Cerebellar nuclear complex (tissue), 1 donor: ENCODE data around the gene RASA3.
"Not testable (repeated sequence)": the region's sequence is repeated elsewhere in the genome, so short reads cannot be mapped to it uniquely, and the experiment has no call there.

Experiments
- DNase-seq, 2 experiments: peaks; one replicate each; lab custom pipeline; 2025; lab: John Stamatoyannopoulos, UW

The RASA3 gene

DNA sequence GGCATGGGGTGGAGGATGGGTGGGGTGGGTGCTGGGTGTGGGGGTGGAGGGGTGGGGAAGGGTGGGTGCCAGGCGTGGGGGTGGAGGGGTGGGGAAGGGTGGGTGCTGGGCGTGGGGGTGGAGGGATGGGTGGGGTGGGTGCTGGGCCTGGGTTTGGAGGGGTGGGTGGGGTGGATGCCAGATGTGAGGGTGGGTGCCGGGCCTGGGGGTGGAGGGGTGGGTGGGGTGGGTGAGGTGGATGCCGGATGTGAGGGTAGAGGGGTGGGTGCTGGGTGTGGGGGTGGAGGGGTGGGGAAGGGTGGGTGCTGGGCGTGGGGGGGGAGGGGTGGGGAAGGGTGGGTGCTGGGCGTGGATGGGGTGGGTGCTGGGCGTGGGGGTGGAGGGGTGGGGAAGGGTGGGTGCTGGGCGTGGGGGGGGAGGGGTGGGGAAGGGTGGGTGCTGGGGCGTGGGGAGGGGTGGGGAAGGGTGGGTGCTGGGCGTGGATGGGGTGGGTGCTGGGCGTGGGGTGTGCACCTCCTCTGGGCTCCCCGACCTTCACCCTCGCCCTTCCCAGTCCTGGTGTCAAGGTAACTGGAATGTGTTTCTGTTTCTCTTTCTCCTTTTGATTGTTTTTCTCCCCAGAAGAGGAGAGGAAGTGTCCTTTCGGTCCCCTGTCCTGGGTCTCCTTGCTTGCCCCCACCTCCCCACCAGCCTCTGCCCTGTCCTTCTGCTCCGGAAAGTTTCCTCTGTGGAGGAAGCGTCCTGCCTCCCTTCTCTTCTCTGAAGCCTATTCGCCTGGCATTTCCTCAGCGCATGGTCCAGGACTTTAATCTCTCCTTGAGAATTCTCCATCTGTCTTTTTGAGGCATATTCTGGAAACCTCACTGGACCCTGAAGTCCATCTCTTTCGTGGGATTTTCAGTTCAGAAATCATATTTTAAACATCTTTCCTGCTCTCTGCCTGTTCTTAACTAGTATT, 23.8 kb upstream of the RASA3 start:
- no peak for DNase-seq

DNA sequence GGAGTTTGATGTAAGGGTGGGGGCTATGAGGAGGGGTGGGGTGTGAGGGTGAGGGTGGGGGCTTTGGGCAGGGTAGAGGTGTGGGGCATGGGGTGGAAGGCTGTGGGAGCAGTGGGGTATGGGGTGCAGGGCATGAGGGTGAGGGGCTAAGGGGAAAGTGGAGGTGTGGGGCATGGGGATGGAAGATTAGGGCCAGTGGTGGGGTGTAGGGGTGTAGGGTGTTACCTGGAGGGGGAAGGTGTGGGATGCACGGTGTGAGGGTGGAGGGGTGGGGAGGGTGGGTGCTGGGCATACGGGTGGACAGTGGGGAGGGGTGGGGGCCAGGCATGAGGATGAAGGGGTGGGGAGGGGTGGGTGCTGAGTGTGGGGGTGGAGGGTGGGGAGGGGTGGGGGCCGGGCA, 22.9 kb upstream of the RASA3 start:
- no peak for DNase-seq

DNA sequence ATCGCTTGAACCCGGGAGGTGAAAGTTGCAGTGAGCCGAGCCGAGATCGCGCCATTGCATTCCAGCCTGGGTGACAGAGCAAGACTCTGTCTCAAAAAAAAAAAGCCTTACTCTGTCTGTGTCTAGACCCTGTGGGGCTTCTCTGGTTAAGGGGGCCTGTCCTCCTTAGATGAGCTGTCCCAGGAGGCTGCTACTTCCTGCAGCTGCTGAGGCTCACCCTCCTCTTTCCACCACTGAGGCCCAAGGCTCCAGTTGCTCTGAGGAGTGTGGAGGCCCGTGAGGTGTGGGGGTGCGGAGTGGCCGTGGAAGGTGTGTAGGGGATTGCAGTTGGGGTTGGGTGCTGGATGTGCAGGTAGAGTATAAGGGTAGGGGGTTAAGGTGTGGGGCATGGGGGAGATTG, 22.1 kb upstream of the RASA3 start:
- no peak for DNase-seq

DNA sequence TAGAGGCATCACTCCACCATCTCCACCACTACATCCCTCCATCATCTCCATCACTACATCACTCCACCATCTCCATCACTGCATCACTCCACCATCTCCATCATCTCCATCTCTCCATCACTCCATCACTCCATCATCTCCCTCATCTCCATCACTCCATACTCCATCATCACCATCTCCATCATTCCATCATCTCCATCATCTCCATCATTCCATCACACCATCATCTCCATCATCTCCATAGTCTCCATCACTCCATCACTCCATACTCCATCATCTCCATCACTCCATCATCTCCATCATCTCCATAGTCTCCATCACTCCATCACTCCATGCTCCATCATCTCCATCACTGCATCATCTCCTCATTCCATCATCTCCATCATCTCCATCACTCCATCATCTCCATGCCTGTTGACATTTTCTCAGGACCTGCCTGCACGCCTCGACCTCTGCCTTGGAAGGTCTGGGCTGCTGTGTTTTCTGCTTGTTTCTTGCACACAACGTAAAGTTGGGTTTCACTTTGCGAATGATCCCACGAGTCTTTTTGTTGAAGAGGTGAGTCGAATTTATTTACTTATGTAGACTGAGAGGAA, 21.2 kb upstream of the RASA3 start:
- DNase-seq = no peak

DNA sequence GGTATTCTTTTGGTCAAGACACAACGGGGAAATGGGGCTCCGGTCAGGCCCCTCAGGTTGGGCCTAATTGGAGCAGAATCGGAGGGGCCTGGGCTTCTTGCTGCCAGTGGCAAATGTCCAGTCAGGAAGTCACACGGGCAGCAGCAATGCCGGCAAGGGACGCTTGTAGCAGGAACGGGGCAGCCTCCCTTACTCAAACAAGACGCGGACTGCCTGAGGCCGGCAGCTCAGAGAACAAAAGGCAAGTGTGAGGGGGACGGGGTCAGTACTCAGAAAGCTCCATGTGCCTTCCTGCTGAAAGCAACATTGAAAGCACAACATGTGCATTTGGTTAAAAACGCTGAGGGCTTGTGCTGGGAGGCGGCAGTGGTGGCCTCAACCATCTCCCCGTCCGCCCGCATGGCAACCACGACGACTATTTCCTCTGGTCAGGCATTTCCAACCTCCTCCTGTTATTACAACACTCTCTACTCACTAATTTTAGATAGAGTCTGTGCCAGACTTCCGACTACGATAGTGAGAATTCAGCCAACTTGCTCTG, 20.5 kb upstream of the RASA3 start:
- DNase-seq = no peak

DNA sequence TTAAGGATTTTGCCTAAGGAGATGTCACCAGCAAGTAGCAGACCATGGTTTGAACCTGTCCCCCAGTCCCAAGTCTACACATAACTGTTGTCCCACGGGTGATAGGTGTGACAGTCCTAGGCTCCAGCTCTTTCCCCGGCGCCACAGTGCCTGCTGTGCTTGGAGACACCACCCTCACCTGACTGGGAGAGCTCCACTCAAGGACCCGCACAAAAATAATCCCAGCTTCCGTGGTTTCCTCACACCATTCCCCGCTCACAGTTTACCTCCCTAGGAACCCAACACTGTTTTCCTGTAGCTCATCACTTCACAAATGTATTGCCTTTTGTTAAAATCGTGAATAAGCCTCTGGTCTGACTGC, 19.8 kb upstream of the RASA3 start:
- DNase-seq = no peak

DNA sequence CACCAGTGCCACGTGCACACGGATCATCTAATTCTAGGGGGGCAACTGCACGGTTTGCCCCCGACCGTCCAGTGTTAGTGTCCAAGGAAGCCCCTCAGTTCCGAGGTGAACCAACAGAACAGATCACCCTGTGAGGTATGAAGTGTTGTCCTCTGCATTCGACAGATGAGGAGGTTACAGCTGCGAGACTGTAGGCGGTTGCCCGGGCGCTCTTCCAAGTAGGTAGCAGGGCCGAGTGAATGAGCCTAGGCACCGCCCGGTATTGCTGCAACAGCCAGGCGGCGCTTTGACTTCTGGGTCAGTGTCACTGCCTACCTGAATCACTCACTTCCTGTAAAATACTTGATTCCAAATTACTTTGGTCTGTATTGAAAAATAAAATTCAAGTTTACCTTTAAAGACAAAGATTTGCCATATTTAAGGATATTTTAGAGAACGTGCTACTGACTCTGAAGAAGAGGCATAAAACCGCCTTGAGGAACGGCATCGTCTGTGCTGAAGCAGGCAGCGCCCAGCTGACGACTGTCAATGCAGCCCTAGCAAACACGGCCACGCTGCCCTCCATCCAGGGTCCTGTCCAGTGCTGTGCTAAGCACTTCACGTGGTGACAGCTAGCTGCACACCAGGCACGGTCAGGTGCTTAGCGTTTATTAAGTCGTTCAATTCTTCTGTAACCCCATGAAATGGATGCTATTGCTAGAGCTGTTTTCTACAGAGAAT, 19.3 kb upstream of the RASA3 start:
- no peak for DNase-seq

DNA sequence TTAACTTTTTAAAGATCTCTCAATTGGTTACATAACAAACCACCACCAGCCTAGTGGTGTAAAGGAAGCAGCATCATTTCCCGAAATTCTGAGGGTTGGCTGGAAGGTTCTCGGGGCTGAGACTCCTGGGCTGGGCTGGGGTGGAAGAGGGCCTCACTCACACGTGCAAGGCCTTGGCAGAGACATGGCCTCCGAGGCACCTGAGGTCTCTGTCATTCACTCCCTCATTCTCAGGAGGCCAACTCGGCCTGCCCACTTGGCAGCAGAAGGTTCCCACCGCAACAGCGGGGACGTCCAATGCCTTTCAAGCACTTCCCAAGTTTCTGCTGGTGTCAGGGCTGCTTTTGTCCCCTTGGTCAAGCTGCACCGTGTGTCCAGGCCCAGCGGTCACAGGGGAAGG, 18.6 kb upstream of the RASA3 start:
- DNase-seq = no peak

DNA sequence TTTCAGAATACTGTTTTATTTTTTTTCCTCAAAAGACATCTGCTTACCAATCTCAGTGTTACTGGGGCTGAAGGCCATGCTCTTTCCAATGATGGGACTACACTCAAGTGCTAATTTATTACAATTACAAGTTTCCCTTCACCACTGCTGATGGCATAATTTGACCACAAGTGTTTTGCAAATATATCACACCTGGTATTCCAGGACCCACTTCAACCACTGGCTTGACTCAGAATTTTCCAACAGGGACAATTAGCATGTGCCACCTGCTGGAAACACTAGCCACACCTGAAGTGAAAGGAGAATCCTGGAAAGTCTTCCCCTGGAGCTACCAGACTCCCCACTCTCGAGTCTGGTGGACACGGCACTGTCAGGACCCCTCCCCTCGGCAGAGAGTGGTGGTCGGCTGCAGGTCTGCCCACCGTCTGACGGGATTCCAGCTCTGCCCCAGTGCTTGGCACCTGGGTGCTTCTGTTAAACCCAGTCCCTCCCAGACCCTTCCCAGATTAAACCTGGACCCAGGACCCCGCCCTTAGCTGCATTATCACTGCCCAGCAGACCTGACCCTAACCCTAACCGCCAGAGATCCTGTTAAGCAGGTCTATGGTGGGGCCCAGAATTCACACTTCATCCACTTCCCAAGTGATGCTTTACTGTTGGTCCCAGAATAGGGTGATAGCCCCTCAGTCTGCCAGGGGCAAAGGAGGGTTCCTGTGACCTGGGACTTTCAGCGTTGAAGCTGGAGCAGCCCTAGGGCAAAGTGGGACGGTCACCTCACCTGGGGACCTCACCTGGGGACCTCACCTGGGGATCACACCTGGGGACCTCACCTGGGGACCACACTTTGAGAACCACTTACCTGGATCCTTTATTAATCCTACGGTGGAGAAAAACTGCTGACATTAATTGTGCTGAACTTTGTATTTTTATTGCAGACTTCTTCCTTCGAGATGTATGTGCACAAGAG, 17.6 kb upstream of the RASA3 start:
- DNase-seq = no peak

DNA sequence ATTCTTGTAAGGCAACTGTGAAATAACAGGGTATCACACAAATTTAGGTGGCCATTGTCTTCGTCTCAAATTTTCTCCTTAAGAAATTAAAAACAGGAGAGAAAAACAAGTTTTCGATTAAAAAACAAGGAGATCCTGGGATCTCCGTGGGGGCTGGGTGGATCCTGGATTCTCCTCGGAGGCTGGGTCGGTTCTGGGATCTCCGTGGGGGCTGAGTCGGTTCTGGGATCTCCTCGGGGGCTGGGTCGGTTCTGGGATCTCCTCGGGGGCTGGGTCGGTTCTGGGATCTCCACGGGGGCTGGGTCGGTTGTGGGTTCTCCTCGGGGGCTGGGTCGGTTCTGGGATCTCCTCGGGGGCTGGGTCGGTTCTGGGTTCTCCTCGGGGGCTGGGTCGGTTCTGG, 16.5 kb upstream of the RASA3 start:
- not testable (repeated sequence) for DNase-seq

DNA sequence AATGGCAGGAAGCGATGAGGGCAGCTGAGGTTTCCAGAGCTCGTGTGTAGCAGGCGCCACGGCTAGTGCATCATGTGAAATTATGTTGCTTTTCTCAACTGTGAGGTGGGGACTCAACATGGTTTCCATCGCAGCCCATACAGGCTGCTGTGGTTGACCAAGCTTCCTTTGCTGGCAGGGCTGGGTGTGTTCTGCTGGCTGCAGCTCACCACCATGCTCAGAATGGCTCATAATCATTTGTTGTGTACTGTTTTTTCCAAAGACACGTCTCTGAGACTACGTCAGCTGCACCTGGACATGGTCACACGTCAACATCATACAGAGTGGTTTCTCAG, 16.1 kb upstream of the RASA3 start:
- DNase-seq = no peak

DNA sequence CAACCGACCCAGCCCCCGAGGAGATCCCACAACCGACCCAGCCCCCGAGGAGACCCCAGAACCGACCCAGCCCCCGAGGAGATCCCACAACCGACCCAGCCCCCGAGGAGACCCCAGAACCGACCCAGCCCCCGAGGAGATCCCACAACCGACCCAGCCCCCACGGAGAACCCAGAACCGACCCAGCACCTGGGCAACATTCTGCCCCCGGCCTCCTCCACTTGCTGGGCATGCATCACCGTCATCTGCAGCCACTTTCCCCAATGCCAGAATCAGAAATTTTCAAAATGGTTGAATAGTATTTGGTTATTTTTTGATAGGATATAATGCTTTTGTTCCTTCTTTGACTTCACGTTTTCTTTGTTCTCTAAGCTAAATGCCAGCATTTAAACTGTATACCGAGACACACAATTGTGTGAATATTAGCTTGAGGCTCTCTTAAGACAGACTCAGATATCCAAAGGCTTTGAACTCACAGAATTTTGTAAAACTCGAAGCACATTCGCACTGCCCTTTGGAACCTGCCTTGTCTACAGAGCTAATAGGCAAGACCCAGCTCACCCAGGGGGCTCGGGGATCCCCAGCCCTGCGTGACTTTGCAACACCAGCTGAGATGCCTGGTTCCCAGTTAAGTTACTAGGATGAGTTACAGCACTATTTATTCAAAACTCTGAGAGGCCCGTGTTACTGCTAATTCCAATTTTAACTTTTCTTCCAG, 15.5 kb upstream of the RASA3 start:
- no peak for DNase-seq

DNA sequence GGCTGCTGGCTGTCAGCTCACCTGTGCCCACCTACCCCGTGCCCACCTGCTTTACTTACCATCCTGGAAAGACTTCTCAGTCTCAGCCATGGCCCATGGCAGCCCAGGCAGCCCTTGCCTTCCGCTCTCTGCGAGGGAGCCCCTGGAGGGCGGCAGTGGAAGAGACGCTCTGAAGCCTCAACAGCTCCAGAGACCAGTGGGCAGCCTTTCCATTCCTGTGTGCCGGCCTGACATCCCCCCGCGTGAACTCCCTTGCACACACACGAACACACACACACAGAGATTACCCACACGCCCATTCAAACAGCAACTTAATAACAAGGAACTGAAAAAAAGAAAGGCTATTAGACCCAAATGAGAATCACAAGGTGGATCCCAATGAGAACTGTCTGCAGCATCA, 14.2 kb upstream of the RASA3 start:
- DNase-seq = no peak

DNA sequence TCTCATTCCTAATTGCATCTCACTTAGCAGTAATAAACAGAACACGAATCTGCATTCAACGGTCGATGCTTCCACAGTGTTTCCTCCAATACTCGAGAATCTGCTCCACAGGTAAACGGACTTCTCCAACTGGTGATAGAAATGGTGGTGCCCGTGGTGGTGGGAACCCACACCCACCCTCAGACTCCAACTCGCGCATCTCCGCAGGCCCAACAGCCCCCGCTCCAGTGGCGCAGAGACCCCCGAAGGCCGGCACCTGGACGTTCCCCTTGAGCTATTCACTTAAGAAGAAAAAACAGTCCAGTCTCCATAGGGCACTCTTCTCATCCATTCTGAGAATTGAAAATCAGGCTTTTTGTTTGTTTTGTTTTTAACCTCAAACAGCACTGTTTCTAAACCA, 13.8 kb upstream of the RASA3 start:
- no peak for DNase-seq

DNA sequence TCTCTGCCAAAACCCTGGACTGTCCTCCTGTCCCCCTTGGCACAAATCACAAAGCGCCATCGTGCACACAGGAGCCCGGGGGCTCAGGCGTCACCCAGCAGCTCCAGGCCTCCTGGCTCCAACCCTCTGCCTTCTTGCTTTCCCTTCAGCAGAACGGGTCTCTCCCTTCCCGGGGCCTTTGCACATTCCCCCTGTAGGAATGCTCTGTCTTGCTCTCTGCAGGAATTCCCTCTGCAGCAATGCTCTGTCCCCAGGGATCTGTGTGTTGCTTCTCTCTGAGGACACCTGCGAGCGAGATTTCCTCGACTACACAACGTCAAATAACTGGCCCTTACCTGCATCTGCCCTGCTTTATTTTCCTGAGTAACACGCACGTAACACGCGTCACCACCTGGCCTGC, 13.3 kb upstream of the RASA3 start:
- DNase-seq = no peak

DNA sequence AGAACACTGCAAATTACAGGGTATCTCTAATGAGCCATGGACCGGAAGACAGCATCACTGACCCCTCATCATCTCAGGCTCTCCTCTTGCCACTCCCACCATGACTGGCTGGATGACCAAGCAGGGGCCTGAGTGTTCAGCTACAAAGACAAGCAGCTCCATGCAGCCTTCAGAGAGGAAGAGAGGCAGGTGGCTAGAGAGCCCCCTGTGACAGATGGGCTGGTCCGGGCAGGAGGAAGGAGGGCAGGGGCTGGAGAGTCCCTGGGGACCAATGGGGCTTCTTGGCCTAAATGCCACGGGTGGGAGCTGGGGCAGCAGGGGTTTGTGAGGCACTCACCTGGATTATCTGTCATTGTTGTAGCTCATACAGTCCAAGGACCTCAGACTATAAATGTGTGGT, 12.8 kb upstream of the RASA3 start:
- DNase-seq = no peak

DNA sequence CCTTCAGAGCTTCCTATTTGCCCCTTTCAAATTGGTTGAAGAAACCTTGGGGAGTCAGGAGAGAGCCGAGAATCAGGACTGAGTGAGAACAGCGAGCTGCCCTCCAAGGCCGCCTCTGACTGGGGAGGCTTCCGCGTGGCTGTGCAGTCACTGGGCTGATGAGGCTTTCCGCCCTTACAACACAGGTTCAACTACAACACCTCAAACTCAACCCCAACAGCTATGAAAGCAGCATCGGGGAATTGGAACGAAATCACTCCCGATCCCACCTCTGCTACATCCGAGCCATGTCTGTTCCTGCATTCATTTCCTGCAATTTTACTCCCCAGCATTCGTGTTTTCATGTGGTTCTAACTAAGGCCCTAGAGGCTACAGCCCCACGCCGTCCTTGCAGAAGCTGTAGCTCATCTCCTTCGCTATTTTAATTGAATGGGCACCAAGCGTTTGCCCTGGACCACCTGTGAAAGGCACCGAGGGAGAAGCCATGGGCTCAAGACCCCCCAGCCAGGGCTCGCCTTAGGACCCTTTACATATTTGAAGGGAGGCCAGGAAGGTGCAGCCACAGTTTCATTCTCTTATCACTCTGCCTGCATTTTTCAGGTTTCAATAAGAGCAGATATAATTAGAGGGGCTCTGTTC, 12.3 kb upstream of the RASA3 start:
- DNase-seq = no peak

DNA sequence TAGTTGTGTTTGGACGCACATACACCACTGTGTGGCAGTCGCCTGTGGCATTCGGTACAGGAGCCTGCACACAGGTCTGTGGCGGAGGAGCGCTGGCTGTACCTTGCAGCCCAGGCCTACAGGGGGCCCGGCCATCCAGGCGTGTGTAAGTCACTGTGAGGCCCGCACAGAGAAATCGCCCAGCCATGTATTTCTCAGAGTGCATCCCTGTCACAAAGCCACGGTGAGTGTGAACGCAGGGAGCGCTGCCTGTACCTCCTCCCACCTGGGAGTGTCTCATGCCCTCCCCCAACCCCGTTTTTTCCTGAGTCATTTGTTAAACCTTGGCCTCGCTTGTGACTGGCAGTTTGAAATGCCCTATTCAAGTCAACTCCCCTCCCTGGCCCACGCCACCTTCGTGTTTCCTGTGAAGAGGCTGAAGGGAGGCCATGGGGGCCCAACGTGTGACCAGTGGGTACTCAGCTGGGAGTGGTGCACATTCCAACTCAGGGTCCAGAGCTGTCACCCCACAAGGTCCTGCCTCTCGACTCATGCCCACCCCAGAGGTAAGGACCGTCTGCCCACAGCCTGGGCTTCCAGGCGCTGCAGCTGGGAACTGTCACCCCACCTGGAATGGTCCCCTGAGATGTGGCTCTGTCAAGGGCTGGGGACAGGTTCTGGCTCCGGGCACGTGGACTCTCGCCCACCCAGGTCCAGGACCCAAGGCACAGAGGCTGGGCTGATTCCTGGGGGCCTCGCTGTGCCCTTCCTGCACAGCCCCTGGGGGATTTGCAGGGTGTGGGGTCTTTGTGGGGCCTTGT, 11.6 kb upstream of the RASA3 start:
- no peak for DNase-seq

DNA sequence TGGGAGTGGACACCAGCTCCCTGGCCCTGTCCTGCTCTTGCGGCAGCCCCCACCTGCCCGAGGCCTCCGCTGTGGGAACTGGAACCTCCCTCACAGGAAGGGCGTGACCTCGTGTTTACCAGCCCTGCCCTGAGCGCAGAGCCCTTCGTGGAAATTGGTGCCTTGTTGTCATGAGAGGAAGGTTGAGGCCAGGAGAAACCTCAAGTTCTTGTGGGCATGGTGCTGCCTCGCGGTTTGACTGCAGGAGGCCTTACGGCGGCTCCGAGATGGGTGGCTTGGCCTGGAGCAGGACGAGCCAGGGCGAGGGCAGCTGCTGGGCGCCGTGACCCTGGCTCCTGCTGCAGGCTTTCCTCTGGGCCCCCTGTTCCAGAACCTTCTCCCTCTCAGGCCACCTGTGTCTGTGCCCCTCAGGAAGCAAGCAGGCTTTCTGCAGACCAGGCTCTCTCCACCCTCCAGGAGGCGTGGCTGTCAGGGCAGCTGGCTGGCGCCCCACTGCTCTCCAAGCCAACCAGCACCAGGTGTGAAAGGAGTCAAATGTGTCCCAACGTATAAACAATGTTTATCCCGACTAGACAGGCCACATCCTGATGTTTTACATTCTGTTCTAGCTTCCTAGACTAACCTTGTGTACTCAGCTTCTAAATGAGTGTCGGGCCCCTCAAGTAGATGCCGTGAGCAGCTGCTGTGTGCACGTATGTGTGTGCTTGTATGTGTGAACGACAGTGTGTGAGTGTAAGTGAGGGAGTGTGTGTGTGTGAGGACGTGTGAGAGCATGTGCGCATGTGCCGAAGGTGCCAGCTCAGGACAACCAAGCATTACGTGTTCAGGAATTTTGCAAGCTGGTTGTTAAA, 10.4 kb upstream of the RASA3 start:
- no peak for DNase-seq
